Activated naive CD4-positive, alpha-beta T cell treated with anti-CD3 and anti-CD28 coated beads for 36 hours (primary cell): ENCODE measurements around the gene ELFN1. TPM values are rescaled to one million over a fixed set of nuclear protein-coding genes. Genes with fewer than 3 reads are reported as not detected.

Source experiments
- CTCF ChIA-PET: fragments of 350-600 bp; sonication (Branson Sonifier 250); formaldehyde crosslinking; loops from one replicate; lab custom pipeline; 2021; ENCODE audit warnings: antibody characterized with exemption; lab: Charles Lee
- DNase-seq: peaks from one replicate; pipeline ENCODE4 v3.0.0-alpha.2; 2020
- H3K27ac Mint-ChIP-seq: one replicate; pipeline ENCODE4 v1.8.0; 2021; ENCODE audit warnings: mild to moderate bottlenecking, mixed read lengths
- H3K27me3 Mint-ChIP-seq: one replicate; pipeline ENCODE4 v1.8.0; 2021; ENCODE audit warnings: low read depth, mixed read lengths
- H3K36me3 Mint-ChIP-seq: one replicate; pipeline ENCODE4 v1.8.0; 2021; ENCODE audit warnings: low read depth, mixed read lengths
- H3K4me1 Mint-ChIP-seq: one replicate; pipeline ENCODE4 v1.8.0; 2021; ENCODE audit warnings: low read depth, mixed read lengths
- H3K4me3 Mint-ChIP-seq: one replicate; pipeline ENCODE4 v1.8.0; 2021; ENCODE audit warnings: mild to moderate bottlenecking, moderate library complexity, mixed read lengths
- H3K9me3 Mint-ChIP-seq: one replicate; pipeline ENCODE4 v1.8.0; 2021; ENCODE audit warnings: mixed read lengths
- intact Hi-C: fragments of 100-400 bp; cut with micrococcal nuclease; formaldehyde crosslinking; loops from one replicate; pipeline ENCODE4 v1.15.1; 2023
- total RNA-seq, 2 experiments: library from RNA; stranded (reverse); gene quantifications; one replicate each; pipeline ENCODE4 v1.2.3, GENCODE V29; 2021

The ELFN1 gene
- total RNA-seq, 2 experiments from 2014 or later = not detected

- Mint-ChIP-seq H3K27me3 (peaks cover 6% of the 10 kb centered on the region), H3K4me3 (no peak overlapping the region), H3K36me3 (no peaks in the 10 kb centered on the region), H3K27ac (no peak overlapping the region), H3K4me1 (no peaks in the 10 kb centered on the region), H3K9me3 (no peaks in the 10 kb centered on the region)
- CTCF ChIA-PET = no interaction called here
- intact Hi-C loops = no loop called here
- DNase-seq = no peak
Observed at GRCh38 chr7:1645071-1645409, 25.0 kb upstream of the ELFN1 start.

- intact Hi-C loops = no loop called here
- no peaks in the 10 kb centered on the region for H3K36me3 Mint-ChIP-seq
- H3K27me3 Mint-ChIP-seq = peaks cover 6% of the 10 kb centered on the region
- H3K27ac Mint-ChIP-seq = no peak overlapping the region
- no peaks in the 10 kb centered on the region for H3K9me3 Mint-ChIP-seq
- H3K4me3 Mint-ChIP-seq = no peak overlapping the region
- CTCF ChIA-PET = no interaction called here
- DNase-seq = no peak
- H3K4me1 Mint-ChIP-seq = no peaks in the 10 kb centered on the region
Observed at GRCh38 chr7:1645476-1645875, 24.6 kb upstream of the ELFN1 start.

- CTCF ChIA-PET = no interaction called here
- H3K27me3 Mint-ChIP-seq = peaks cover 6% of the 10 kb centered on the region
- H3K4me3 Mint-ChIP-seq = no peak overlapping the region
- no peak for DNase-seq
- H3K36me3 Mint-ChIP-seq = no peaks in the 10 kb centered on the region
- H3K4me1 Mint-ChIP-seq = no peaks in the 10 kb centered on the region
- intact Hi-C loops = no loop called here
- H3K9me3 Mint-ChIP-seq = no peaks in the 10 kb centered on the region
- H3K27ac Mint-ChIP-seq = no peak overlapping the region
Observed at GRCh38 chr7:1646391-1646790, 23.7 kb upstream of the ELFN1 start.

- no peaks in the 10 kb centered on the region for H3K36me3 Mint-ChIP-seq
- no peaks in the 10 kb centered on the region for H3K9me3 Mint-ChIP-seq
- peaks cover 6% of the 10 kb centered on the region for H3K27me3 Mint-ChIP-seq
- H3K27ac Mint-ChIP-seq = no peak overlapping the region
- H3K4me3 Mint-ChIP-seq = no peak overlapping the region
- intact Hi-C loops = no loop called here
- no peaks in the 10 kb centered on the region for H3K4me1 Mint-ChIP-seq
- no peak for DNase-seq
- CTCF ChIA-PET = no interaction called here
Observed at GRCh38 chr7:1646957-1647891, 22.9 kb upstream of the ELFN1 start.

- Mint-ChIP-seq H3K36me3 (no peaks in the 10 kb centered on the region), H3K27ac (no peak overlapping the region), H3K9me3 (no peaks in the 10 kb centered on the region), H3K4me1 (no peaks in the 10 kb centered on the region), H3K4me3 (no peak overlapping the region), H3K27me3 (peaks cover 5% of the 10 kb centered on the region)
- intact Hi-C loops = no loop called here
- DNase-seq = no peak
- CTCF ChIA-PET = no interaction called here
Observed at GRCh38 chr7:1647961-1648672, 22.0 kb upstream of the ELFN1 start.

- intact Hi-C loops = no loop called here
- peaks cover 3% of the 10 kb centered on the region for H3K27me3 Mint-ChIP-seq
- H3K9me3 Mint-ChIP-seq = no peaks in the 10 kb centered on the region
- DNase-seq = no peak
- H3K27ac Mint-ChIP-seq = no peak overlapping the region
- no peaks in the 10 kb centered on the region for H3K4me1 Mint-ChIP-seq
- CTCF ChIA-PET = interaction anchor here (1.2 kb wide), 1 partner anchor 13 kb away, joined by 4 read pairs; no protein-coding TSS in a partner anchor
- H3K36me3 Mint-ChIP-seq = no peaks in the 10 kb centered on the region
- no peak overlapping the region for H3K4me3 Mint-ChIP-seq
Observed at GRCh38 chr7:1649751-1650326, 20.2 kb upstream of the ELFN1 start.

GRCh38 chr7:1650363-1651030, 19.6 kb upstream of the ELFN1 start:
- H3K27ac Mint-ChIP-seq = no peak overlapping the region
- intact Hi-C loops = no loop called here
- no peaks in the 10 kb centered on the region for H3K9me3 Mint-ChIP-seq
- CTCF ChIA-PET = interaction anchor here (1.2 kb wide), 1 partner anchor 13 kb away, joined by 4 read pairs; no protein-coding TSS in a partner anchor
- H3K4me1 Mint-ChIP-seq = no peaks in the 10 kb centered on the region
- H3K4me3 Mint-ChIP-seq = no peak overlapping the region
- H3K27me3 Mint-ChIP-seq = peaks cover 3% of the 10 kb centered on the region
- DNase-seq = no peak
- H3K36me3 Mint-ChIP-seq = no peaks in the 10 kb centered on the region

GRCh38 chr7:1651031-1651446, 19.0 kb upstream of the ELFN1 start:
- Mint-ChIP-seq H3K9me3 (no peaks in the 10 kb centered on the region), H3K27me3 (peaks cover 7% of the 10 kb centered on the region), H3K36me3 (no peaks in the 10 kb centered on the region), H3K27ac (no peak overlapping the region), H3K4me1 (no peaks in the 10 kb centered on the region), H3K4me3 (no peak overlapping the region)
- DNase-seq = no peak
- CTCF ChIA-PET = no interaction called here
- intact Hi-C loops = no loop called here

GRCh38 chr7:1651891-1652290, 18.2 kb upstream of the ELFN1 start:
- no peak overlapping the region for H3K27ac Mint-ChIP-seq
- CTCF ChIA-PET = no interaction called here

GRCh38 chr7:1653500-1653899, 16.6 kb upstream of the ELFN1 start:
- H3K9me3 Mint-ChIP-seq = no peaks in the 10 kb centered on the region
- peaks cover 18% of the 10 kb centered on the region for H3K27me3 Mint-ChIP-seq
- H3K36me3 Mint-ChIP-seq = no peaks in the 10 kb centered on the region
- intact Hi-C loops = no loop called here
- no peak overlapping the region for H3K27ac Mint-ChIP-seq
- CTCF ChIA-PET = no interaction called here
- DNase-seq = no peak
- no peaks in the 10 kb centered on the region for H3K4me1 Mint-ChIP-seq
- H3K4me3 Mint-ChIP-seq = no peak overlapping the region

More at GRCh38 chr7:1651891-1652290, 18.2 kb upstream of the ELFN1 start:
- Mint-ChIP-seq H3K4me1 (no peaks in the 10 kb centered on the region), H3K36me3 (no peaks in the 10 kb centered on the region), H3K4me3 (no peak overlapping the region), H3K9me3 (no peaks in the 10 kb centered on the region), H3K27me3 (peaks cover 12% of the 10 kb centered on the region)
- no peak for DNase-seq
- intact Hi-C loops = no loop called here

- no peaks in the 10 kb centered on the region for H3K36me3 Mint-ChIP-seq
- H3K27me3 Mint-ChIP-seq = peaks cover 15% of the 10 kb centered on the region
- intact Hi-C loops = no loop called here
- no peak overlapping the region for H3K27ac Mint-ChIP-seq
- no peaks in the 10 kb centered on the region for H3K9me3 Mint-ChIP-seq
- CTCF ChIA-PET = no interaction called here
- no peak for DNase-seq
- no peaks in the 10 kb centered on the region for H3K4me1 Mint-ChIP-seq
- no peak overlapping the region for H3K4me3 Mint-ChIP-seq
Observed at GRCh38 chr7:1654111-1654510, 16.0 kb upstream of the ELFN1 start.

GRCh38 chr7:1654738-1655475, 15.2 kb upstream of the ELFN1 start:
- CTCF ChIA-PET = no interaction called here
- Mint-ChIP-seq H3K4me3 (no peak overlapping the region), H3K27me3 (peaks cover 16% of the 10 kb centered on the region), H3K4me1 (no peaks in the 10 kb centered on the region), H3K27ac (no peak overlapping the region), H3K9me3 (no peaks in the 10 kb centered on the region), H3K36me3 (no peaks in the 10 kb centered on the region)
- DNase-seq = no peak
- intact Hi-C loops = no loop called here
